Stimulated activated CD4-positive, alpha-beta T cell treated with anti-CD3 and anti-CD28 coated beads, Interleukin-1b, Interleukin-23, amount 100 ng/mL, for 1 hour (primary cell): Measurements from ENCODE around the gene RIN1.

ENCODE experiments used
- DNase-seq, 2 donors: peaks; one replicate each; pipeline ENCODE4 v3.0.0-alpha.2; 2020; ENCODE audit warnings: low read depth in 2 of 2

The RIN1 gene

GRCh38 chr11:66294626-66295620 lies 41.3 kb downstream of the RIN1 start:
- no peak for DNase-seq

- no peak for DNase-seq
Observed at GRCh38 chr11:66293777-66294625, 42.2 kb downstream of the RIN1 start.

GRCh38 chr11:66293352-66293751 lies 42.9 kb downstream of the RIN1 start:
- no peak for DNase-seq

- DNase-seq, result no peak
Observed at GRCh38 chr11:66292543-66293332, 43.5 kb downstream of the RIN1 start.

GRCh38 chr11:66291706-66292542 lies 44.3 kb downstream of the RIN1 start, which contains the start of gene TMEM151A:
Gene TMEM151A, plus strand, starts transcription at chr11:66291894. Its CDS starts 120 bp downstream, at chr11:66292014.
- no peak for DNase-seq

DNA sequence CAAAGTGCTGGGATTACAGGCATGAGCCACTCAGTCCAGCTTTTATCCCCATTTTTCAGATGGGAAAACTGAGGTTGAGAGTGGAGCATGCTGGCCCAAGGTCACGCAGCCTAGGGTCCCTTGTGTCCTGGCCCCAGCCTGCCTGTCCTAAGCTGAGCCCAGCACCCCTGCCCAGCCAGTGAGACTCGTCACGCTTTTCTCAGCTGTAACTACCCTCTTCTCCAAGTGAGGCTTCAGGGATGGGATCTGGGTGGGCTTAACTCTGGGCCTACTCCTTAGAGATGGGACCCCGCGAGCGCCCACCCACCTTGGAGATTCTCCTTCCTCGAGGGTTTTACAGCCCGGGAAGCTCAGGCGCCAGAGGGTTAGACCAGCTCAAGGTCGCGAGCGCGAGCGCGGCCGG lies 44.9 kb downstream of the RIN1 start:
- DNase-seq, result no peak

GRCh38 chr11:66290330-66290621 lies 46.0 kb downstream of the RIN1 start:
- no peak for DNase-seq

- peak; percentile 29 to 62 for DNase-seq
Observed at GRCh38 chr11:66289548-66290329, 46.5 kb downstream of the RIN1 start.

- peak; percentile 91 to 97 for DNase-seq
Observed at GRCh38 chr11:66288671-66289547, 47.3 kb downstream of the RIN1 start, which contains the start of gene YIF1A. Gene YIF1A, minus strand, starts transcription at chr11:66289143. Its CDS starts 158 bp downstream, at chr11:66288985.

DNA sequence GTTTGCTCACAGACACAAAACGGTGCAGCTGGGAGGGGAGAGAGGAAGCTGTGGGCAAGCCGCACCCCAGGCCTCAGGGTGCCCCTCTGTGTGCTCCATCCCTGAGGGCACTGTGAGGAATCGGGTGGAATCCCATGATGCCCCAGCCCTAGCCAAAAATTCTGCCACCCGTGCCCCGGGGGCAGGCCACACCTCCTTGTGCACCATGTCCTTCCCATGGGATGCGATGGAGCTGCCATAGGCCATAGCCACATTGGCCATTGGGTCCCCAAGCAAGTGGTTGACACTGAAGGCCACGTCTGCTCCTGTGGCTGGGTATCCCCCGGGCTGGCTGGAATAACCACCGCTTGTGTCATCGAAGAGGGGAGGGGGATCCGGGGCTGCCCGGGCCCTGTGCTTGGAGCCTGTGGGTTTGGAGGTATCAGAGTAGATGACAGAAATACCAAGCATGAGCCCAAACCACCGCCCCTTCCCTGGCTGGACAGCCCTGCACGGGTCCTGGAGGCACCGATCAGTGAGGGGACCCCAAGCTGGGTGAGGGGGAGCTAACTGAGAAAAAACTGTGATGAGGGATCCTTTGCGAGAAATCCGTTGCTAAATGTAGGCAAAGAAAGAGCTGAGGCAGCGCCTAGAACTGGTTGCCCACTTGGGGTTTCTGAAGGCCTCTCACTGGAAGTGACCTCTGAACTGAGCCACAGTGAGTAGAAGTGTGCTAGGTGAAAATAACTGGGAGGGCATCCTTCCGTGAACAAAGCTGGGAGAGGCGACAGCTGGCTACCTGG lies 48.2 kb downstream of the RIN1 start:
- no peak for DNase-seq

DNA sequence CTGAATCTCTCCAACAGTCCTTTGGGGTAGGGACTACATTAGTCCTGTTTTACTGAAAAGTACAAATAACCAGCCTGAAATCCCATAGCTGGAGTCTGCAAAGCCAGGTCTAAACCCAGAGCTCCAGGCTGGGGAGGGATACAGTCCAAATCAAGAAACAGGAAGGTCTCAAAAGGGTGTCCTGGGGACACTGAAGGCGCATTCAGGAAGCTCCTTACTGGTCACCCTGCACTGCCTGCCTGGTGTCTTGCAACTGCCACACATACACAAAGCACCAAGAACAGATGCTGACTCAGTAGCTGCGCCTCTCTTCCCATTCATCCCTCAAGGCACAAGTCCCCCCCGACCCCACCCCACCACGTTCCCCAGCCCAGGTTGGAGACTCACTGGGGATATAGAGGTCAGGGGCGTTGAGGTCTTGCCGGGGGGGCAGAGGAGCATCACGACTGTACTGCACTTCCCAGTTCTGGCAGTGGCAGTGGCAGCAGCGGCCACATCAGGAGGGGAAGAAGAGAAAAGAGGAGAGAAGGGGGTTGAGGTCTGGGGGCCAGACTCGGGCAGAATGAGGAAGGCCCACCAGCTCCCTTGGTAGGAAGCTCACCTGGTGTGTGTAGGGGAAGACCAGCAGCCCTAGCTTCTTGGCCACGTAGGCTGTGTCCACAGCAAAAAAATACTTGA lies 48.9 kb downstream of the RIN1 start:
- DNase-seq, result no peak

DNA sequence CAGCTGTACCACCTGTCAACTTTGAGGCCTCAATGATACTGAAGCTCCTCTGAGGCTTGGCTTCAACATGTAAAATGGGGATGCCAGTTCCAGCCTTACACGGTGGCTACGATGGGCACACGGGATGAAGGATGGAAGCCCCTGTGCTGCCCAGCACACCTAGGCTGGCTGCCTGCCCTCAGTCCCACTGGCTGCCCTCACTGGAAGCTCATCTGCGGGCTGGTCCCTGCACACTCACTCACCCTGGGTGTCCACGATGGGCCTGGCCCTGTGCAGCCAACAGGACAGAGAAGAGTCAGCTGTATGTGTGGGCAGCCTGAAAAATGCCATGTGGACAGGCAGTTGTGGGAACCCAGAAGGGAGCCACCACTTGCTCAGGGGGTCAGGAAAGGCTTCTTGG lies 49.5 kb downstream of the RIN1 start:
- DNase-seq, result no peak

- no peak for DNase-seq
Observed at GRCh38 chr11:66285250-66285947, 50.8 kb downstream of the RIN1 start.

GRCh38 chr11:66284526-66285078 lies 51.6 kb downstream of the RIN1 start:
- DNase-seq, result no peak

- DNase-seq, result no peak
Observed at GRCh38 chr11:66283461-66284105, 52.7 kb downstream of the RIN1 start.
